ENCODE results near the gene STK36. TPM values are rescaled to one million over a fixed set of nuclear protein-coding genes. Genes with fewer than 3 reads are reported as not detected.

Gene STK36
- total RNA-seq, 1 experiment from 2014 or later = 38.7 TPM

DNA sequence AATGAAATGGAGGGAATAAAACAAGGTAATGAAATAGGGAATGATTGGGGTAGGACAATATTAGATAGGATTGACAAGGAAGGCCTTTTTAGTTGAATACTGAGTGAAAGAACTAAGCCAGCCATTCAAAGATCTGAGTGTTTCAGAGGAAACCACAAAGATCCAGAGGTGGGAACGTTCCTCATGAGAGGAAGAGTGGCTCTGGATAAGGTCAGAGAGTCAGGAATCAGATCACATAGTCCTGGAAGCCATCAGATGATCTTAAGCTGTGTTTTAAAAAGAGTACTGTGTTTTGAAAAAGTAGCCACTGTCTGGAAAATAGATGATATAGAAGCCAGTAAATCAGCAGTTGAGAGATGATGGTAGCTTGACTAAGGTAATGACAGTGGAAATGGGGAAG, 50.5 kb downstream of the STK36 start:
- Mint-ChIP-seq H3K9me3 (peaks cover 23 to 24% of the 10 kb centered on the region in 2 experiments), H3K27ac (no peak overlapping the region), H3K36me3 (ENCODE audit: insufficient read depth in 1 of 3, low read depth in 3 of 3) (peaks cover 28 to 37% (median 29%) of the 10 kb centered on the region in 3 experiments), H3K27me3 (ENCODE audit: low read depth) (no peaks in the 10 kb centered on the region), H3K4me3 (no peak overlapping the region), H3K4me1 (peaks cover 31 to 34% of the 10 kb centered on the region in 2 experiments)
- Histone ChIP-seq H3K4me1 (ENCODE audit: insufficient read depth, low read length) (peaks cover 14% of the 10 kb centered on the region; the same call in 1 of the 2 replicates), H2AK5ac (ENCODE audit: insufficient read length, low read length) (no peak overlapping the region), H3K4me2 (ENCODE audit: insufficient read depth, insufficient read length, low read length) (no peak overlapping the region), H3K56ac (ENCODE audit: insufficient read length, low read depth, low read length) (no peak overlapping the region), H3K14ac (ENCODE audit: insufficient read depth, low read length) (no peak overlapping the region), H3K79me1 (ENCODE audit: insufficient read depth, low read depth, low read length, poor library complexity, severe bottlenecking) (peaks cover 10% of the 10 kb centered on the region), H2BK120ac (ENCODE audit: low read depth, low read length, poor library complexity, severe bottlenecking) (no peak overlapping the region), H4K8ac (replicated peaks; ENCODE audit: insufficient read length, low read depth, low read length) (no peak overlapping the region), H4K20me1 (ENCODE audit: control insufficient read depth, insufficient read depth, insufficient read length) (no peaks in the 10 kb centered on the region), H2BK5ac (ENCODE audit: insufficient read length, low read length) (no peak overlapping the region), H3K4ac (ENCODE audit: low read depth, low read length) (no peak overlapping the region), H3K27me3 (ENCODE audit: insufficient read depth, low read length) (no peaks in the 10 kb centered on the region), H3K9me3 (ENCODE audit: control insufficient read depth, low read depth, low read length) (no peaks in the 10 kb centered on the region), H4K91ac (ENCODE audit: insufficient read length, low read depth, low read length) (no peak overlapping the region), H3T11ph (ENCODE audit: low read length) (no peak overlapping the region), H3K9ac (ENCODE audit: extremely low read depth, insufficient read length, low read length) (no peak overlapping the region), H4K5ac (ENCODE audit: insufficient read length, low read depth, low read length) (no peak overlapping the region), H3K23ac (ENCODE audit: insufficient read length, low read depth, low read length) (no peak overlapping the region), H3K27ac (ENCODE audit: insufficient read length, low read depth, low read length) (no peak overlapping the region), H2AFZ (ENCODE audit: low read length) (no peak overlapping the region), H3K79me2 (ENCODE audit: insufficient read depth, low read length) (peaks cover 13% of the 10 kb centered on the region; the same call in 1 of the 2 replicates), H2BK12ac (ENCODE audit: insufficient read length, low read depth, low read length) (no peak overlapping the region), H2BK15ac (ENCODE audit: low read depth, low read length) (no peak overlapping the region), H2BK20ac (ENCODE audit: low read depth, low read length, poor library complexity, severe bottlenecking) (no peak overlapping the region), H3K23me2 (ENCODE audit: insufficient read length, low read depth, low read length, poor library complexity, severe bottlenecking) (no peaks in the 10 kb centered on the region), H3K18ac (ENCODE audit: insufficient read length, low read depth, low read length) (no peak overlapping the region)
- no peak for DNase-seq
- WGBS (ENCODE audit: extremely low coverage, insufficient read length, low lambda C conversion rate) = no CpG with 5 or more reads among the region's 1 CpG
- TF ChIP-seq, protein P1, sequence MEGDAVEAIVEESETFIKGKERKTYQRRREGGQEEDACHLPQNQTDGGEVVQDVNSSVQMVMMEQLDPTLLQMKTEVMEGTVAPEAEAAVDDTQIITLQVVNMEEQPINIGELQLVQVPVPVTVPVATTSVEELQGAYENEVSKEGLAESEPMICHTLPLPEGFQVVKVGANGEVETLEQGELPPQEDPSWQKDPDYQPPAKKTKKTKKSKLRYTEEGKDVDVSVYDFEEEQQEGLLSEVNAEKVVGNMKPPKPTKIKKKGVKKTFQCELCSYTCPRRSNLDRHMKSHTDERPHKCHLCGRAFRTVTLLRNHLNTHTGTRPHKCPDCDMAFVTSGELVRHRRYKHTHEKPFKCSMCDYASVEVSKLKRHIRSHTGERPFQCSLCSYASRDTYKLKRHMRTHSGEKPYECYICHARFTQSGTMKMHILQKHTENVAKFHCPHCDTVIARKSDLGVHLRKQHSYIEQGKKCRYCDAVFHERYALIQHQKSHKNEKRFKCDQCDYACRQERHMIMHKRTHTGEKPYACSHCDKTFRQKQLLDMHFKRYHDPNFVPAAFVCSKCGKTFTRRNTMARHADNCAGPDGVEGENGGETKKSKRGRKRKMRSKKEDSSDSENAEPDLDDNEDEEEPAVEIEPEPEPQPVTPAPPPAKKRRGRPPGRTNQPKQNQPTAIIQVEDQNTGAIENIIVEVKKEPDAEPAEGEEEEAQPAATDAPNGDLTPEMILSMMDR (conservative IDR thresholded peaks at IDR 0.05) = no peak

Measured in H9 (cell line).